WTC11 (cell line): ENCODE data around the gene RPRD2. TPM values are rescaled to one million over a fixed set of nuclear protein-coding genes. Genes with fewer than 3 reads are reported as not detected.

Experiments used
- CREM ChIP-seq: sonication (generic); formaldehyde crosslinking; IDR thresholded peaks from 2 replicates; pipeline ENCODE4 v1.8.1; 2022; ENCODE audit warnings: mild to moderate bottlenecking, missing genetic modification reagents, moderate library complexity
- ELF4 ChIP-seq: sonication (generic); formaldehyde crosslinking; IDR thresholded peaks from 2 replicates; pipeline ENCODE4 v1.8.1; 2022; ENCODE audit warnings: low read depth, mild to moderate bottlenecking, moderate library complexity, missing genetic modification reagents
- ESRRA ChIP-seq: sonication (generic); formaldehyde crosslinking; IDR thresholded peaks from 2 replicates; pipeline ENCODE4 v1.8.1; 2022; ENCODE audit warnings: mild to moderate bottlenecking, missing genetic modification reagents, borderline replicate concordance
- ETV6 ChIP-seq: sonication (generic); formaldehyde crosslinking; IDR thresholded peaks from 2 replicates; pipeline ENCODE4 v1.8.1; 2022; ENCODE audit warnings: mild to moderate bottlenecking, missing genetic modification reagents
- NFE2L1 ChIP-seq: sonication (generic); formaldehyde crosslinking; IDR thresholded peaks from 2 replicates; pipeline ENCODE4 v1.8.1; 2023; ENCODE audit warnings: missing genetic modification reagents
- NFYB ChIP-seq: sonication (generic); formaldehyde crosslinking; conservative IDR thresholded peaks from 2 replicates; pipeline ENCODE4 v1.8.0; 2022; ENCODE audit warnings: low read depth, missing genetic modification reagents
- OVOL2 ChIP-seq: fragments of 250-450 bp; sonication (Bioruptor Pico); IDR thresholded peaks from 2 replicates; pipeline ENCODE4 v1.9.0; 2021; ENCODE audit warnings: mild to moderate bottlenecking, borderline replicate concordance
- PRRX2 ChIP-seq: fragments of 250-450 bp; sonication (Bioruptor Pico); IDR thresholded peaks from 2 replicates; pipeline ENCODE4 v1.8.0; 2021; ENCODE audit warnings: mild to moderate bottlenecking
- RELA ChIP-seq: sonication (generic); formaldehyde crosslinking; IDR thresholded peaks from 2 replicates; pipeline ENCODE4 v1.8.1; 2022; ENCODE audit warnings: missing genetic modification reagents, mild to moderate bottlenecking, borderline replicate concordance
- RORB ChIP-seq: fragments of 250-450 bp; sonication (Bioruptor Pico); IDR thresholded peaks from 2 replicates; pipeline ENCODE4 v1.9.0; 2021; ENCODE audit warnings: mild to moderate bottlenecking
- SMAD3 ChIP-seq: sonication (generic); formaldehyde crosslinking; IDR thresholded peaks from 2 replicates; pipeline ENCODE4 v1.8.0; 2022; ENCODE audit warnings: missing genetic modification reagents, mild to moderate bottlenecking, borderline replicate concordance
- TCF7 ChIP-seq: sonication (generic); formaldehyde crosslinking; IDR thresholded peaks from 2 replicates; pipeline ENCODE4 v1.8.0; 2022; ENCODE audit warnings: mild to moderate bottlenecking, low read depth, missing genetic modification reagents, moderate library complexity
- ZBTB21 ChIP-seq: sonication (generic); formaldehyde crosslinking; IDR thresholded peaks from 2 replicates; pipeline ENCODE4 v1.8.1; 2023; ENCODE audit warnings: mild to moderate bottlenecking, missing genetic modification reagents, borderline replicate concordance
- total RNA-seq: library from RNA; stranded (reverse); gene quantifications from 3 replicates; pipeline ENCODE4 v1.2.3, GENCODE V29; 2021
- TF ChIP-seq, protein P1 (sequence below): fragments of 250-450 bp; sonication (Bioruptor Pico); IDR thresholded peaks from 2 replicates; pipeline ENCODE4 v1.8.0; 2021; ENCODE audit warnings: mild to moderate bottlenecking
- TF ChIP-seq, protein P2 (sequence below): fragments of 250-450 bp; sonication (Bioruptor Pico); IDR thresholded peaks from 2 replicates; pipeline ENCODE4 v1.9.0; 2021; ENCODE audit warnings: mild to moderate bottlenecking
- TF ChIP-seq, protein P3 (sequence below): sonication (generic); formaldehyde crosslinking; conservative IDR thresholded peaks from 2 replicates; pipeline ENCODE4 v1.8.1; 2023; ENCODE audit warnings: mild to moderate bottlenecking, low read depth, missing genetic modification reagents, moderate library complexity
- TF ChIP-seq, protein P4 (sequence below): sonication (generic); formaldehyde crosslinking; IDR thresholded peaks from 2 replicates; pipeline ENCODE4 v1.8.0; 2023; ENCODE audit warnings: missing genetic modification reagents
- TF ChIP-seq, protein P5 (sequence below): sonication (generic); formaldehyde crosslinking; IDR thresholded peaks from 2 replicates; pipeline ENCODE4 v1.8.0; 2022; ENCODE audit warnings: mild to moderate bottlenecking, missing genetic modification reagents
- TF ChIP-seq, protein P6 (sequence below): sonication (generic); formaldehyde crosslinking; IDR thresholded peaks from 2 replicates; pipeline ENCODE4 v1.8.1; 2023; ENCODE audit warnings: mild to moderate bottlenecking, missing genetic modification reagents, borderline replicate concordance
- TF ChIP-seq, protein P7 (sequence below): sonication (generic); formaldehyde crosslinking; IDR thresholded peaks from 2 replicates; pipeline ENCODE4 v1.8.1; 2022; ENCODE audit warnings: mild to moderate bottlenecking, missing genetic modification reagents, moderate library complexity, borderline replicate concordance
- TF ChIP-seq, protein P8 (sequence below): sonication (generic); formaldehyde crosslinking; IDR thresholded peaks from 2 replicates; pipeline ENCODE4 v1.8.1; 2022; ENCODE audit warnings: missing genetic modification reagents, borderline replicate concordance
- TF ChIP-seq, protein P9 (sequence below): sonication (generic); formaldehyde crosslinking; IDR thresholded peaks from 2 replicates; pipeline ENCODE4 v1.8.0; 2022; ENCODE audit warnings: mild to moderate bottlenecking, missing genetic modification reagents
- TF ChIP-seq, protein P10 (sequence below): fragments of 250-450 bp; sonication (Bioruptor Pico); conservative IDR thresholded peaks from 2 replicates; pipeline ENCODE4 v1.9.0; 2021; ENCODE audit warnings: mild to moderate bottlenecking

RPRD2 gene
- total RNA-seq, 1 experiment from 2014 or later: 26.1 TPM

DNA sequence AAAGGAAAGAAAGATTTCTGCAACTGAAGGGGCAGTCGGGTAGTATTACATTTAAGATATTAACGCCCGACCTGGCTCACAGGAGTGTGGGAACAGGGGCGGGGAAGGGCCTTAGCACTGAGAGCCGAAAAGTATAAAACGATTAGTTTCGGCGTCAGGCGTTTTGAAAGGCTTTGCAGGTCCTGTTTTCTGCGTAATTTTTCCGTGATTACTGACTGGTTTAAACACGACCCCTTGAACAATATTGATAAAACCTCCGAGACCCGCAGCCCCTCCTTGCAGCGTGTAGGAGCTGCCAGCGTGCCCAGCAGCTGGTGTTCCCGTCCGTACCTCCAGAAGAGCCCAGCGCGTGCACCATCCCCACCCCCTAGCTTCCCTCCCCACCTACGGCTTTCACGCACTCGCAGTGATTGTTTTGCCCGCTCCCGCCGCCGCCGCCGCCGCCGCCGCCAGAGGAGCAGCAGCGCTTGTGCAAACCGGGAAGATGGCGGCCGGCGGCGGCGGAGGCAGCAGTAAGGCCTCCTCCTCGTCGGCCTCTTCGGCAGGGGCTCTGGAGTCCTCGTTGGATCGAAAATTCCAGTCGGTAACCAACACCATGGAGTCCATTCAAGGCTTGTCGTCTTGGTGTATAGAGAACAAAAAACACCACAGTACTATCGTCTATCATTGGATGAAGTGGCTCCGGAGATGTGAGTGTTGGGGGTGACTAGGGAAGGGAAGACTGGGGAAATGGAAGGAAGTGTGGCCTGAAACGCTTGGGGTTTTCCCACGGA lies 470 bp downstream of the RPRD2 start (continued):
- TF ChIP-seq, protein P1, sequence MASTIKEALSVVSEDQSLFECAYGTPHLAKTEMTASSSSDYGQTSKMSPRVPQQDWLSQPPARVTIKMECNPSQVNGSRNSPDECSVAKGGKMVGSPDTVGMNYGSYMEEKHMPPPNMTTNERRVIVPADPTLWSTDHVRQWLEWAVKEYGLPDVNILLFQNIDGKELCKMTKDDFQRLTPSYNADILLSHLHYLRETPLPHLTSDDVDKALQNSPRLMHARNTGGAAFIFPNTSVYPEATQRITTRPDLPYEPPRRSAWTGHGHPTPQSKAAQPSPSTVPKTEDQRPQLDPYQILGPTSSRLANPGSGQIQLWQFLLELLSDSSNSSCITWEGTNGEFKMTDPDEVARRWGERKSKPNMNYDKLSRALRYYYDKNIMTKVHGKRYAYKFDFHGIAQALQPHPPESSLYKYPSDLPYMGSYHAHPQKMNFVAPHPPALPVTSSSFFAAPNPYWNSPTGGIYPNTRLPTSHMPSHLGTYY (CRISPR knock-in tag): 0 out of 2 replicates have a peak, but pooled peaks have one; percentile 54
- TF ChIP-seq, protein P2, sequence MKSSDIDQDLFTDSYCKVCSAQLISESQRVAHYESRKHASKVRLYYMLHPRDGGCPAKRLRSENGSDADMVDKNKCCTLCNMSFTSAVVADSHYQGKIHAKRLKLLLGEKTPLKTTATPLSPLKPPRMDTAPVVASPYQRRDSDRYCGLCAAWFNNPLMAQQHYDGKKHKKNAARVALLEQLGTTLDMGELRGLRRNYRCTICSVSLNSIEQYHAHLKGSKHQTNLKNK (CRISPR knock-in tag): no peak
- TF ChIP-seq, protein P3, sequence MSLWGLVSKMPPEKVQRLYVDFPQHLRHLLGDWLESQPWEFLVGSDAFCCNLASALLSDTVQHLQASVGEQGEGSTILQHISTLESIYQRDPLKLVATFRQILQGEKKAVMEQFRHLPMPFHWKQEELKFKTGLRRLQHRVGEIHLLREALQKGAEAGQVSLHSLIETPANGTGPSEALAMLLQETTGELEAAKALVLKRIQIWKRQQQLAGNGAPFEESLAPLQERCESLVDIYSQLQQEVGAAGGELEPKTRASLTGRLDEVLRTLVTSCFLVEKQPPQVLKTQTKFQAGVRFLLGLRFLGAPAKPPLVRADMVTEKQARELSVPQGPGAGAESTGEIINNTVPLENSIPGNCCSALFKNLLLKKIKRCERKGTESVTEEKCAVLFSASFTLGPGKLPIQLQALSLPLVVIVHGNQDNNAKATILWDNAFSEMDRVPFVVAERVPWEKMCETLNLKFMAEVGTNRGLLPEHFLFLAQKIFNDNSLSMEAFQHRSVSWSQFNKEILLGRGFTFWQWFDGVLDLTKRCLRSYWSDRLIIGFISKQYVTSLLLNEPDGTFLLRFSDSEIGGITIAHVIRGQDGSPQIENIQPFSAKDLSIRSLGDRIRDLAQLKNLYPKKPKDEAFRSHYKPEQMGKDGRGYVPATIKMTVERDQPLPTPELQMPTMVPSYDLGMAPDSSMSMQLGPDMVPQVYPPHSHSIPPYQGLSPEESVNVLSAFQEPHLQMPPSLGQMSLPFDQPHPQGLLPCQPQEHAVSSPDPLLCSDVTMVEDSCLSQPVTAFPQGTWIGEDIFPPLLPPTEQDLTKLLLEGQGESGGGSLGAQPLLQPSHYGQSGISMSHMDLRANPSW (CRISPR knock-in tag): no peak
- TF ChIP-seq, protein P4, sequence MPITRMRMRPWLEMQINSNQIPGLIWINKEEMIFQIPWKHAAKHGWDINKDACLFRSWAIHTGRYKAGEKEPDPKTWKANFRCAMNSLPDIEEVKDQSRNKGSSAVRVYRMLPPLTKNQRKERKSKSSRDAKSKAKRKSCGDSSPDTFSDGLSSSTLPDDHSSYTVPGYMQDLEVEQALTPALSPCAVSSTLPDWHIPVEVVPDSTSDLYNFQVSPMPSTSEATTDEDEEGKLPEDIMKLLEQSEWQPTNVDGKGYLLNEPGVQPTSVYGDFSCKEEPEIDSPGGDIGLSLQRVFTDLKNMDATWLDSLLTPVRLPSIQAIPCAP (CRISPR knock-in tag): no peak
- TF ChIP-seq OVOL2 (no peak), ZBTB21 (CRISPR knock-in tag) (no peak), TCF7 (no peak), CREM (peak; percentile 11; the same call in 1 of the 2 replicates), ETV6 (CRISPR knock-in tag) (no peak), PRRX2 (CRISPR knock-in tag) (no peak), SMAD3 (CRISPR knock-in tag) (no peak), ELF4 (no peak), NFE2L1 (CRISPR knock-in tag) (no peak), RORB (no peak), ESRRA (no peak), RELA (CRISPR knock-in tag) (no peak), NFYB (CRISPR knock-in tag) (no peak)
- TF ChIP-seq, protein P5, sequence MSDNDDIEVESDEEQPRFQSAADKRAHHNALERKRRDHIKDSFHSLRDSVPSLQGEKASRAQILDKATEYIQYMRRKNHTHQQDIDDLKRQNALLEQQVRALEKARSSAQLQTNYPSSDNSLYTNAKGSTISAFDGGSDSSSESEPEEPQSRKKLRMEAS: no peak
- TF ChIP-seq, protein P6, sequence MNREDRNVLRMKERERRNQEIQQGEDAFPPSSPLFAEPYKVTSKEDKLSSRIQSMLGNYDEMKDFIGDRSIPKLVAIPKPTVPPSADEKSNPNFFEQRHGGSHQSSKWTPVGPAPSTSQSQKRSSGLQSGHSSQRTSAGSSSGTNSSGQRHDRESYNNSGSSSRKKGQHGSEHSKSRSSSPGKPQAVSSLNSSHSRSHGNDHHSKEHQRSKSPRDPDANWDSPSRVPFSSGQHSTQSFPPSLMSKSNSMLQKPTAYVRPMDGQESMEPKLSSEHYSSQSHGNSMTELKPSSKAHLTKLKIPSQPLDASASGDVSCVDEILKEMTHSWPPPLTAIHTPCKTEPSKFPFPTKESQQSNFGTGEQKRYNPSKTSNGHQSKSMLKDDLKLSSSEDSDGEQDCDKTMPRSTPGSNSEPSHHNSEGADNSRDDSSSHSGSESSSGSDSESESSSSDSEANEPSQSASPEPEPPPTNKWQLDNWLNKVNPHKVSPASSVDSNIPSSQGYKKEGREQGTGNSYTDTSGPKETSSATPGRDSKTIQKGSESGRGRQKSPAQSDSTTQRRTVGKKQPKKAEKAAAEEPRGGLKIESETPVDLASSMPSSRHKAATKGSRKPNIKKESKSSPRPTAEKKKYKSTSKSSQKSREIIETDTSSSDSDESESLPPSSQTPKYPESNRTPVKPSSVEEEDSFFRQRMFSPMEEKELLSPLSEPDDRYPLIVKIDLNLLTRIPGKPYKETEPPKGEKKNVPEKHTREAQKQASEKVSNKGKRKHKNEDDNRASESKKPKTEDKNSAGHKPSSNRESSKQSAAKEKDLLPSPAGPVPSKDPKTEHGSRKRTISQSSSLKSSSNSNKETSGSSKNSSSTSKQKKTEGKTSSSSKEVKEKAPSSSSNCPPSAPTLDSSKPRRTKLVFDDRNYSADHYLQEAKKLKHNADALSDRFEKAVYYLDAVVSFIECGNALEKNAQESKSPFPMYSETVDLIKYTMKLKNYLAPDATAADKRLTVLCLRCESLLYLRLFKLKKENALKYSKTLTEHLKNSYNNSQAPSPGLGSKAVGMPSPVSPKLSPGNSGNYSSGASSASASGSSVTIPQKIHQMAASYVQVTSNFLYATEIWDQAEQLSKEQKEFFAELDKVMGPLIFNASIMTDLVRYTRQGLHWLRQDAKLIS (CRISPR knock-in tag): no peak
- TF ChIP-seq, protein P7, sequence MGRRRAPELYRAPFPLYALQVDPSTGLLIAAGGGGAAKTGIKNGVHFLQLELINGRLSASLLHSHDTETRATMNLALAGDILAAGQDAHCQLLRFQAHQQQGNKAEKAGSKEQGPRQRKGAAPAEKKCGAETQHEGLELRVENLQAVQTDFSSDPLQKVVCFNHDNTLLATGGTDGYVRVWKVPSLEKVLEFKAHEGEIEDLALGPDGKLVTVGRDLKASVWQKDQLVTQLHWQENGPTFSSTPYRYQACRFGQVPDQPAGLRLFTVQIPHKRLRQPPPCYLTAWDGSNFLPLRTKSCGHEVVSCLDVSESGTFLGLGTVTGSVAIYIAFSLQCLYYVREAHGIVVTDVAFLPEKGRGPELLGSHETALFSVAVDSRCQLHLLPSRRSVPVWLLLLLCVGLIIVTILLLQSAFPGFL (CRISPR knock-in tag): no peak
- TF ChIP-seq, protein P8, sequence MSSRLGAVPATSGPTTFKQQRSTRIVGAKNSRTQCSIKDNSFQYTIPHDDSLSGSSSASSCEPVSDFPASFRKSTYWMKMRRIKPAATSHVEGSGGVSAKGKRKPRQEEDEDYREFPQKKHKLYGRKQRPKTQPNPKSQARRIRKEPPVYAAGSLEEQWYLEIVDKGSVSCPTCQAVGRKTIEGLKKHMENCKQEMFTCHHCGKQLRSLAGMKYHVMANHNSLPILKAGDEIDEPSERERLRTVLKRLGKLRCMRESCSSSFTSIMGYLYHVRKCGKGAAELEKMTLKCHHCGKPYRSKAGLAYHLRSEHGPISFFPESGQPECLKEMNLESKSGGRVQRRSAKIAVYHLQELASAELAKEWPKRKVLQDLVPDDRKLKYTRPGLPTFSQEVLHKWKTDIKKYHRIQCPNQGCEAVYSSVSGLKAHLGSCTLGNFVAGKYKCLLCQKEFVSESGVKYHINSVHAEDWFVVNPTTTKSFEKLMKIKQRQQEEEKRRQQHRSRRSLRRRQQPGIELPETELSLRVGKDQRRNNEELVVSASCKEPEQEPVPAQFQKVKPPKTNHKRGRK (CRISPR knock-in tag): no peak
- TF ChIP-seq, protein P9, sequence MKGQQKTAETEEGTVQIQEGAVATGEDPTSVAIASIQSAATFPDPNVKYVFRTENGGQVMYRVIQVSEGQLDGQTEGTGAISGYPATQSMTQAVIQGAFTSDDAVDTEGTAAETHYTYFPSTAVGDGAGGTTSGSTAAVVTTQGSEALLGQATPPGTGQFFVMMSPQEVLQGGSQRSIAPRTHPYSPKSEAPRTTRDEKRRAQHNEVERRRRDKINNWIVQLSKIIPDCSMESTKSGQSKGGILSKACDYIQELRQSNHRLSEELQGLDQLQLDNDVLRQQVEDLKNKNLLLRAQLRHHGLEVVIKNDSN (CRISPR knock-in tag): no peak
- TF ChIP-seq, protein P10, sequence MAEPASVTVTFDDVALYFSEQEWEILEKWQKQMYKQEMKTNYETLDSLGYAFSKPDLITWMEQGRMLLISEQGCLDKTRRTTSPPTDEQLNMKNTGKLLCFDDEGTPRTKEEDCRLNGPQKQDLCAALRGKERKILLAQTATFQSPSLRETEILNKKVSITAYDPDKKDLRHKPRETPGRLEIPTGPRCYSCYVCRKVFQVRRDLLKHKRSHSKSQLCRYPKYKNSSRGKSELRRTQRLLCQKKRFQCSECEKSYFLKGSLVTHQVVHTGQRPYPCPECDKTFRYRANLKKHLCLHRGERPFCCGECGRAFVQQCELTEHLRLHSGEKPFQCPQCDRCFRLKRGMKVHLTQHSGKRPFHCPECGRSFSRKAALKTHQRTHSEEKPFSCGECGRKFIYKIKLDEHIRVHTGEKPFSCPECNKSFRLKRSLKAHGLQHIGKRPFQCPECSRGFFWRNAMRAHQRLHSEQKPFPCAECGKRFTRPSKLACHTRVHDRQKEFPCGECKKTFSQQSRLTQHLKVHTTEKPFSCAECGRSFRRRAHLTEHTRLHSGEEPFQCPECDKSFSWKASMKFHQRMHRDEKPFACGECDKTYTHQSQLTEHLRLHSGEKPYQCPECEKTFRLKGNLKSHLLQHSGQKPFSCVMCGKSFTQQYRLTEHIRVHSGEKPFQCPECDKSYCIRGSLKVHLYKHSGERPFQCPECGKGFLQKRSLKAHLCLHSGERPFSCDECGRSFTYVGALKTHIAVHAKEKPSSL (CRISPR knock-in tag): no peak
- TF ChIP-seq, all 79 proteins: peak for 7
